GM13976 (cell line): ENCODE results near the gene NDUFB2.
"Not testable (repeated sequence)": the region's sequence is repeated elsewhere in the genome, so short reads cannot be mapped to it uniquely, and the experiment has no call there.

Source experiments
- DNase-seq: peaks from one replicate; pipeline ENCODE4 v3.0.0; 2012; ENCODE audit warnings: low spot score
- CTCF ChIP-seq: IDR thresholded peaks from 2 replicates; pipeline ENCODE4 v1.5.1; 2012; ENCODE audit warnings: borderline replicate concordance, mild to moderate bottlenecking; ENCODE audit not compliant: insufficient read depth; ENCODE audit errors: extremely low read depth, missing control alignments, control extremely low read depth
- in situ Hi-C: fragments of 300-500 bp; cut with MboI; formaldehyde crosslinking; loops from one replicate; pipeline ENCODE4 v1.12.0; 2022; ENCODE audit warnings: low sequenced_read_pairs, mixed read lengths, inconsistent platforms; ENCODE audit not compliant: unreplicated experiment

NDUFB2 gene

GRCh38 chr7:140673063-140673773 is 23.3 kb upstream of the NDUFB2 start:
- in situ Hi-C loops: no loop called here
- TF ChIP-seq CTCF: no peak
- DNase-seq: peak; percentile 71

GRCh38 chr7:140673774-140674155 is 22.7 kb upstream of the NDUFB2 start:
- in situ Hi-C loops: no loop called here
- DNase-seq: no peak
- no peak for TF ChIP-seq CTCF

- in situ Hi-C loops: no loop called here
- peak; percentile 49 for DNase-seq
Measured at GRCh38 chr7:140674356-140674800, 22.1 kb upstream of the NDUFB2 start.

GRCh38 chr7:140674899-140675701 is 21.4 kb upstream of the NDUFB2 start:
- no peak for DNase-seq
- peak; percentile 42 for TF ChIP-seq CTCF
- in situ Hi-C loops: no loop called here

More at GRCh38 chr7:140674356-140674800, 22.1 kb upstream of the NDUFB2 start:
- no peak for TF ChIP-seq CTCF

GRCh38 chr7:140675726-140676125 is 20.8 kb upstream of the NDUFB2 start:
- in situ Hi-C loops: no loop called here
- no peak for DNase-seq

GRCh38 chr7:140676306-140676705 is 20.2 kb upstream of the NDUFB2 start:
- in situ Hi-C loops: no loop called here
- TF ChIP-seq CTCF: no peak
- peak; percentile 76 for DNase-seq

More at GRCh38 chr7:140675726-140676125, 20.8 kb upstream of the NDUFB2 start:
- TF ChIP-seq CTCF: no peak

- DNase-seq, in situ Hi-C loops: not testable (repeated sequence)
Measured at GRCh38 chr7:140676956-140677355, 19.6 kb upstream of the NDUFB2 start.
